ENCODE measurements around the gene EXOC2. TPM values are rescaled to one million over a fixed set of nuclear protein-coding genes. Genes with fewer than 3 reads are reported as not detected.

EXOC2 gene
- total RNA-seq, 1 donor from 2014 or later = 46.5 TPM

GRCh38 chr6:443621-444159 lies 249.2 kb downstream of the EXOC2 start:
- DNase-seq (ENCODE audit: low spot score) = no peak
- Mint-ChIP-seq H3K4me1 (peaks cover 4% of the 10 kb centered on the region), H3K4me3 (no peak overlapping the region), H3K27ac (no peak overlapping the region), H3K36me3 (no peaks in the 10 kb centered on the region), H3K27me3 (ENCODE audit: insufficient read depth, low read depth) (peaks cover 4% of the 10 kb centered on the region), H3K9me3 (peaks cover 5% of the 10 kb centered on the region)
- Histone ChIP-seq H3K27ac (no peak overlapping the region), H3F3A (ENCODE audit: low read depth) (no peaks in the 10 kb centered on the region), H2AFZ (replicated peaks) (no peak overlapping the region), H3K4me3 (no peak overlapping the region), H3K4me1 (peaks cover 5% of the 10 kb centered on the region), H3K9ac (no peak overlapping the region), H3K36me3 (no peaks in the 10 kb centered on the region), H3K4me2 (no peak overlapping the region), H4K20me1 (ENCODE audit: low read depth) (no peaks in the 10 kb centered on the region), H3K27me3 (no peaks in the 10 kb centered on the region), H3K9me3 (ENCODE audit: low read depth) (no peaks in the 10 kb centered on the region), H3K79me2 (ENCODE audit: low read depth) (no peaks in the 10 kb centered on the region)
- TF ChIP-seq EZH2 (IDR thresholded peaks at IDR 0.05) (no peak), CTCF (IDR thresholded peaks at IDR 0.05) (no peak), EZH2phosphoT487 (IDR thresholded peaks at IDR 0.05) (no peak)

GRCh38 chr6:441126-441920 lies 251.6 kb downstream of the EXOC2 start:
- H3K4me1 Mint-ChIP-seq = no peaks in the 10 kb centered on the region
- DNase-seq (ENCODE audit: low spot score) = no peak
- Histone ChIP-seq H3K4me3 (no peak overlapping the region), H3K4me2 (no peak overlapping the region), H3K4me1 (peaks cover 2% of the 10 kb centered on the region), H3K9ac (no peak overlapping the region), H3K79me2 (ENCODE audit: low read depth) (no peaks in the 10 kb centered on the region), H3K27me3 (no peaks in the 10 kb centered on the region), H3K9me3 (ENCODE audit: low read depth) (no peaks in the 10 kb centered on the region), H3K36me3 (no peaks in the 10 kb centered on the region), H2AFZ (replicated peaks) (no peak overlapping the region), H3F3A (ENCODE audit: low read depth) (no peaks in the 10 kb centered on the region), H3K27ac (no peak overlapping the region), H4K20me1 (ENCODE audit: low read depth) (no peaks in the 10 kb centered on the region)
- TF ChIP-seq EZH2phosphoT487 (IDR thresholded peaks at IDR 0.05) (no peak), CTCF (IDR thresholded peaks at IDR 0.05) (no peak), EZH2 (IDR thresholded peaks at IDR 0.05) (no peak)
- H3K27ac Mint-ChIP-seq = no peak overlapping the region
- H3K36me3 Mint-ChIP-seq = no peaks in the 10 kb centered on the region
- peaks cover 2% of the 10 kb centered on the region for H3K9me3 Mint-ChIP-seq
- no peak overlapping the region for H3K4me3 Mint-ChIP-seq
- peaks cover 4% of the 10 kb centered on the region for H3K27me3 Mint-ChIP-seq (ENCODE audit: insufficient read depth, low read depth)

- no peaks in the 10 kb centered on the region for H3K4me1 ChIP-seq
- H3K4me2 ChIP-seq = no peak overlapping the region
- no peak overlapping the region for H3K27ac ChIP-seq
- peaks cover 6% of the 10 kb centered on the region for H3K27me3 Mint-ChIP-seq (ENCODE audit: insufficient read depth, low read depth)
- no peaks in the 10 kb centered on the region for H3K4me1 Mint-ChIP-seq
- H3K4me3 ChIP-seq = no peak overlapping the region
- TF ChIP-seq EZH2 (IDR thresholded peaks at IDR 0.05) (no peak), EZH2phosphoT487 (IDR thresholded peaks at IDR 0.05) (no peak), CTCF (IDR thresholded peaks at IDR 0.05) (no peak)
- H3K9me3 ChIP-seq (ENCODE audit: low read depth) = no peaks in the 10 kb centered on the region
- H3K36me3 Mint-ChIP-seq = no peaks in the 10 kb centered on the region
- no peaks in the 10 kb centered on the region for H3K27me3 ChIP-seq
- no peaks in the 10 kb centered on the region for H3K36me3 ChIP-seq
- no peak for DNase-seq (ENCODE audit: low spot score)
- no peaks in the 10 kb centered on the region for H4K20me1 ChIP-seq (ENCODE audit: low read depth)
- no peaks in the 10 kb centered on the region for H3K79me2 ChIP-seq (ENCODE audit: low read depth)
- H3F3A ChIP-seq (ENCODE audit: low read depth) = no peaks in the 10 kb centered on the region
- H3K9me3 Mint-ChIP-seq = peaks cover 5% of the 10 kb centered on the region
- no peak overlapping the region for H3K27ac Mint-ChIP-seq
- H3K9ac ChIP-seq = no peak overlapping the region
- no peak overlapping the region for H3K4me3 Mint-ChIP-seq
- no peak overlapping the region for H2AFZ ChIP-seq (replicated peaks)
These were observed 253.2 kb downstream of the EXOC2 start for GRCh38 chr6:439641-440167.
